GM12875 (cell line): ENCODE results near the gene ALG11.
"Not testable (repeated sequence)": the region's sequence is repeated elsewhere in the genome, so short reads cannot be mapped to it uniquely, and the experiment has no call there.

Experiments used
- H3K4me3 ChIP-seq: one replicate; pipeline ENCODE4 v1.5.1; 2011; ENCODE audit warnings: low read depth, low read length, control low read depth
- TF ChIP-seq, protein P1 (sequence below): IDR thresholded peaks from 2 replicates; pipeline ENCODE4 v1.5.1; 2011; ENCODE audit warnings: low read depth, mild to moderate bottlenecking, control low read depth, inconsistent platforms, low read length, moderate library complexity, borderline replicate concordance; ENCODE audit not compliant: insufficient read depth

The ALG11 gene

DNA sequence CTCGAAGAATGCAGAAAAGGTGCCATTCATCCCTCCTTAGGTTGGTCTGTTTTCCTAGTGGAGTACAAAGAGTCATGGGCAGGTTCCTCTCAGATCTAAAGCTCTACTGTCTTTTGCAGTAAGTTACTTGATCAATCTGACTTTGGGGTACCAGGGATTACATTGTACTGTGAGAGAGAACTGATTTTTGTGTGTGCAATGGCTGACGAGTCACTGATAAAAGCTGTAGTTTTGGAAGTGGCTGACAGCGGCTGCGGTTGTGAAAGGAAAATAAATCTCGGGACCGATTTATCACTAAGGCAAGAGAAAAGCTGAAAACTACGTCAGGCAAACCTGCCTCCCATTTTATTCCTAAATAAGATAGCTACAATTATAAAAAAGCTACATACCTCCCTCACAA, 39.2 kb downstream of the ALG11 start:
- H3K4me3 ChIP-seq, result no peak overlapping the region
- TF ChIP-seq, protein P1, sequence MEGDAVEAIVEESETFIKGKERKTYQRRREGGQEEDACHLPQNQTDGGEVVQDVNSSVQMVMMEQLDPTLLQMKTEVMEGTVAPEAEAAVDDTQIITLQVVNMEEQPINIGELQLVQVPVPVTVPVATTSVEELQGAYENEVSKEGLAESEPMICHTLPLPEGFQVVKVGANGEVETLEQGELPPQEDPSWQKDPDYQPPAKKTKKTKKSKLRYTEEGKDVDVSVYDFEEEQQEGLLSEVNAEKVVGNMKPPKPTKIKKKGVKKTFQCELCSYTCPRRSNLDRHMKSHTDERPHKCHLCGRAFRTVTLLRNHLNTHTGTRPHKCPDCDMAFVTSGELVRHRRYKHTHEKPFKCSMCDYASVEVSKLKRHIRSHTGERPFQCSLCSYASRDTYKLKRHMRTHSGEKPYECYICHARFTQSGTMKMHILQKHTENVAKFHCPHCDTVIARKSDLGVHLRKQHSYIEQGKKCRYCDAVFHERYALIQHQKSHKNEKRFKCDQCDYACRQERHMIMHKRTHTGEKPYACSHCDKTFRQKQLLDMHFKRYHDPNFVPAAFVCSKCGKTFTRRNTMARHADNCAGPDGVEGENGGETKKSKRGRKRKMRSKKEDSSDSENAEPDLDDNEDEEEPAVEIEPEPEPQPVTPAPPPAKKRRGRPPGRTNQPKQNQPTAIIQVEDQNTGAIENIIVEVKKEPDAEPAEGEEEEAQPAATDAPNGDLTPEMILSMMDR, result no peak

DNA sequence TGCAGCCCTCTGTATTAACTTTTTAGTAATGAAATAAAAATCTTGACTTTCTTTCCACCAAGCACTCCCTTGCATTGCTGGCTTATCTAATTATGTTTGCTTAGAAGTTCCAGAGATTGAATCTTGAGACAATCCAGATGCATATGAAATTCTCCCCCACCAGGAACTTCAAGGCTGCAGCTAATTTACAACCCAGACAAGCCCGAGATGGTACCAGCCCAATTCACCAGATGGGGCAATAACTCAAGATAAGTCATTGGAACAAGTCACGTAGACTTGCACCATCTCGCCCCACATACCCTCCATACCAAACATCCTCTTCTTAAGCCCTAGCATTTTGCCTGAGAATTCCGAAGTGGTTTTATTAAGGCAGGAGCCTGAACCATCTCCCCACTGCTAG, 41.3 kb downstream of the ALG11 start:
- H3K4me3 ChIP-seq, result no peak overlapping the region
- TF ChIP-seq, protein P1, result no peak

DNA sequence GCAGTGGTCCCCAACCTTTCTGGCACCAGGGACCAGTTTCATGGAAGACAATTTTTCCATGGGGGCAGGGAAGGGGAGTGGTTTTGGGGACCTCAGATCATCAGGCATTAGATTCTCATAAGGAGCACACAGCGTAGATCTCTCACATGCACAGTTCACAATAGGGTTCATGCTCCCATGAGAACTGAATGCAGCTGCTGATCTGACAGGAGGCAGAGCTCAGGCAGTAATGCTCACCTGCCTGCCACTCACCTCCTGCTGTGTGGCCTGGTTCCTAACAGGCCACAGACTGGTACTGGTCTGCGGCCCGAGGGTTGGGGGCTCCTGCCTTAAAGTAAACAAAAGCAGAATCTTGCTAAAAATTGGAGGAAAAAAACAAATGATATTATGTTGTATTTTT, 48.9 kb downstream of the ALG11 start:
- H3K4me3 ChIP-seq, result not testable (repeated sequence)

DNA sequence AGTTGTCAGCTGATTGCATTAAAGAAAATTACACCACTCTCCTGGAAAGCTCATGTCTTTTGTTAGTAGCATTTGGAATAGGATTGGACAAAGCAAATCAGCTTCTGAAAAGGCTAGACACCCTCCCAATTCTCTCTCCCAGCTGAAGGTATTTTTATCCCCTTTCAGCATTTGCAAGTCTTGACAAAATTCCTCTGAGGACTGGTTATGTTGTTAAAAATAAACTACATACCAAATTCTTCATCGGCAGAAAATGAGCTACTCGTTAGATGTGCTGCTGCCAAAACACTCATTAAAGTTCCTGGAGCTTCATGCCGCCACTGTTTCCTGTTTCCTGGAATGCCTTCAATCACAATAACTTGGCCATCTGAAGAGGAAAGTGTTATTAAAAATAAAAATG, 49.4 kb downstream of the ALG11 start:
- TF ChIP-seq, protein P1, result no peak
- H3K4me3 ChIP-seq, result no peak overlapping the region

DNA sequence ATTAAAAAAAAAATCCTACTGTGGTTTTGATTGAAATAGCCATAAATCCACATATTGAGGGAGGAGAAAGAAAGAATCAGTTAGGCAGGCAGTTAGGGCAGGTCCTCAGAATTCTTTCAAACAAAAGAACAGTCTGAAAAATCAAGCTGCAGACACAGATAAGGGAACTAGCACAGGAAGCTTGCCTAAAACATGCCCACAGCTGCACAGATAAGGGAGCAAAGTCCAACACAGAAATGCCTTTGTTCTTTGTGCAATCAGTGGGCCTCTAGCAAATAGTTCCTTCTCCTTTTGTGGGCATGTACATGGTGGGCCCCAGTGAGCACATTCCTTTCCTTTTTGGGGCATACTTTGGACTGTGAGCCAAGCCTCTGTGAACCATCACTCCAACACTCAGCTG, 55.0 kb downstream of the ALG11 start:
- H3K4me3 ChIP-seq, result no peak overlapping the region
- TF ChIP-seq, protein P1, result no peak

DNA sequence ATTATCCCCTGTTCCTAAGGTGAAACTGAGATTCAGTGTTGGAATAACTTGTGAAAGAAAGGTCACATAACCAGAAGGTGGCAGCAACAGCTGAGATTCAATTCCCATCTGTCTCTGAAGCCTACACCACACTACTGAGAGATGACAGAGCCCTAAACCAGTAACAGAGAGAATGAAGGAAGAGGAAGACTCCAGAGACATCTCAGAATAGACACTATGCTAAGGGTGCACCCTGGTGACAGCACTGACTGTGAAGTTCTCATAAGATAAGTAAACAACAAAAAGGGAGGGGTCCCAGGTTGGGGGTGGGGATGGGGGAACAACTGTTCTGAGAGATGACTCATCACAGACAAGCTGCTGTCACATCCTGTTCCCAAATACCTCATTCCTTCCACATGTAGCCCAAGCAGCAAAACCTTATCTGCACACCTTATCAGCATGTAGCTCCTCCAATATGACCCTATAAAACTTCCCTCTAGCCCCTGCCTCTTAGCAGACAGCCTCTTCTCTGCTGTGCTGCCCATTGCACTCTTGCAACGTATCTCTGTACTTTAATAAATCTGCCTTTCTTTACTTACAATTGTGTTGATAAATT, 58.8 kb downstream of the ALG11 start:
- TF ChIP-seq, protein P1, result no peak
- H3K4me3 ChIP-seq, result no peak overlapping the region
